ENCODE measurements around the gene GRN. TPM values are rescaled to one million over a fixed set of nuclear protein-coding genes. Genes with fewer than 3 reads are reported as not detected.
A peak's percentile ranks its signal among the peaks of the same experiment; 100 is the strongest.

GRN gene
- total RNA-seq, 4 donors from 2014 or later, result 169 to 313 (median 260) TPM

GRCh38 chr17:44352828-44353671, 7.9 kb downstream of the GRN start:
- TF ChIP-seq POLR2AphosphoS5 (IDR thresholded peaks at IDR 0.05), result no peak
- no peak for TF ChIP-seq CTCF (IDR thresholded peaks at IDR 0.05)
- no peak for TF ChIP-seq POLR2A (IDR thresholded peaks at IDR 0.05; ENCODE audit: low read depth)
- TF ChIP-seq EP300 (IDR thresholded peaks at IDR 0.05), result no peak
- intact Hi-C loops (cut with DNase I), result no loop called here

GRCh38 chr17:44353672-44354331, 8.7 kb downstream of the GRN start:
- DNase-seq (ENCODE audit: extremely low spot score), result no peak

More at GRCh38 chr17:44352828-44353671, 7.9 kb downstream of the GRN start:
- Histone ChIP-seq H3K27ac (replicated peaks in 1 of 4) (peak overlapping the region; percentile 10 to 57 (median 49)), H3K27me3 (no peaks in the 10 kb centered on the region), H3K4me3 (peak overlapping the region; percentile 42 to 61 (median 50)), H3K4me1 (peaks cover 0 to 10% (median 8%) of the 10 kb centered on the region in 4 donors), H3K9me3 (no peaks in the 10 kb centered on the region), H3K36me3 (peaks cover 22 to 53% (median 47%) of the 10 kb centered on the region in 4 donors)
- no peak for DNase-seq (ENCODE audit: extremely low spot score)
- 79% methylated on average over 9 of the region's 22 CpGs for WGBS

GRCh38 chr17:44354582-44355561, 9.8 kb downstream of the GRN start:
- Histone ChIP-seq H3K36me3 (peaks cover 22 to 35% (median 34%) of the 10 kb centered on the region in 4 donors), H3K4me1 (peaks cover 0 to 10% (median 7%) of the 10 kb centered on the region in 4 donors), H3K4me3 (peak overlapping the region in 3 of 4 donors; percentile 48 to 61 (median 51)), H3K27me3 (no peaks in the 10 kb centered on the region), H3K9me3 (no peaks in the 10 kb centered on the region), H3K27ac (replicated peaks in 1 of 4) (no peak overlapping the region)
- no peak for TF ChIP-seq EP300 (IDR thresholded peaks at IDR 0.05)
- no peak for TF ChIP-seq POLR2AphosphoS5 (IDR thresholded peaks at IDR 0.05)
- peak in 1 of 3 experiments; percentile 35 for TF ChIP-seq CTCF (IDR thresholded peaks at IDR 0.05)
- WGBS, result 77% methylated on average over 36 of the region's 77 CpGs
- DNase-seq (ENCODE audit: extremely low spot score), result no peak
- intact Hi-C loops (cut with DNase I), result no loop called here

More at GRCh38 chr17:44353672-44354331, 8.7 kb downstream of the GRN start:
- Histone ChIP-seq H3K36me3 (peaks cover 22 to 46% (median 45%) of the 10 kb centered on the region in 4 donors), H3K27ac (replicated peaks in 1 of 4) (peak overlapping the region; percentile 10 to 57 (median 49)), H3K27me3 (no peaks in the 10 kb centered on the region), H3K4me1 (peaks cover 0 to 10% (median 7%) of the 10 kb centered on the region in 4 donors), H3K9me3 (no peaks in the 10 kb centered on the region), H3K4me3 (peak overlapping the region; percentile 42 to 61 (median 50))
- no peak for TF ChIP-seq POLR2AphosphoS5 (IDR thresholded peaks at IDR 0.05)
- TF ChIP-seq EP300 (IDR thresholded peaks at IDR 0.05), result no peak
- TF ChIP-seq POLR2A (IDR thresholded peaks at IDR 0.05; ENCODE audit: low read depth), result no peak
- no peak for TF ChIP-seq CTCF (IDR thresholded peaks at IDR 0.05)
- WGBS, result 57% methylated on average over 15 of the region's 98 CpGs
- intact Hi-C loops (cut with DNase I), result no loop called here

GRCh38 chr17:44355642-44356099, 10.6 kb downstream of the GRN start:
- H3K36me3 ChIP-seq, result peaks cover 21 to 27% (median 26%) of the 10 kb centered on the region in 4 donors
- no peak overlapping the region for H3K4me3 ChIP-seq
- WGBS, result 88% methylated on average over 10 of the region's 17 CpGs
- intact Hi-C loops (cut with DNase I), result no loop called here
- no peaks in the 10 kb centered on the region for H3K27me3 ChIP-seq
- DNase-seq (ENCODE audit: extremely low spot score), result no peak
- TF ChIP-seq POLR2A (IDR thresholded peaks at IDR 0.05; ENCODE audit: low read depth) (no peak), EP300 (IDR thresholded peaks at IDR 0.05) (no peak), CTCF (IDR thresholded peaks at IDR 0.05) (no peak), POLR2AphosphoS5 (IDR thresholded peaks at IDR 0.05) (no peak)
- no peaks in the 10 kb centered on the region for H3K9me3 ChIP-seq
- H3K27ac ChIP-seq (replicated peaks in 1 of 4), result no peak overlapping the region
- H3K4me1 ChIP-seq, result peaks cover 0 to 13% (median 7%) of the 10 kb centered on the region in 4 donors
